ENCODE data around the gene PSMB5. TPM values are rescaled to one million over a fixed set of nuclear protein-coding genes. Genes with fewer than 3 reads are reported as not detected.
"Not testable (repeated sequence)": the region's sequence is repeated elsewhere in the genome, so short reads cannot be mapped to it uniquely, and the experiment has no call there.

The PSMB5 gene
- total RNA-seq, 4 donors from 2014 or later: 75.7 to 215 (median 113) TPM

DNA sequence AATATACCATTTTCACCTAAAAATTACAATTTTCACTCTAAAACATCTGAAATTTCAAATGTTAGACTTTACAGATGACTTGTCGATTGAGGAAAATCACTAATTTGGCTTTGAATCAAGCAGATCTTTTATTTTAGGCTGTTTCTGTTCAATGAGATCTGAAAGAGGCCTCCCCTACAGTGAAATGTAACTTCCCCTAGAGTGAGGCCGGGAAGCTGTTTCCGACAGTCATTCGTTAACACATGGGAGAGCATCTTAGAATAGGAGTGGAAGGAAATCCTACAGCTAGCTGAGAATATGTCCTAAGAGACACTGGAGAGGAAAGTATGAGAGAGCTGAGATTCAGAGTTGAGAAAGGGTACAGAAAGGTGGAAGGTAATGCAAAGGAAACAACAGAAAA is 19.1 kb downstream of the PSMB5 start:
- Histone ChIP-seq H3K4me3 (replicated peaks in 1 of 3) (no peak overlapping the region), H3K4me1 (no peaks in the 10 kb centered on the region), H3K27me3 (no peaks in the 10 kb centered on the region), H3K9me3 (no peaks in the 10 kb centered on the region), H3K36me3 (no peaks in the 10 kb centered on the region), H3K27ac (no peak overlapping the region)
- 83 to 88% methylated on average over 4 of the region's 4 CpGs for WGBS, 2 donors
- intact Hi-C loops (cut with DNase I): no loop called here
- TF ChIP-seq, protein P1, sequence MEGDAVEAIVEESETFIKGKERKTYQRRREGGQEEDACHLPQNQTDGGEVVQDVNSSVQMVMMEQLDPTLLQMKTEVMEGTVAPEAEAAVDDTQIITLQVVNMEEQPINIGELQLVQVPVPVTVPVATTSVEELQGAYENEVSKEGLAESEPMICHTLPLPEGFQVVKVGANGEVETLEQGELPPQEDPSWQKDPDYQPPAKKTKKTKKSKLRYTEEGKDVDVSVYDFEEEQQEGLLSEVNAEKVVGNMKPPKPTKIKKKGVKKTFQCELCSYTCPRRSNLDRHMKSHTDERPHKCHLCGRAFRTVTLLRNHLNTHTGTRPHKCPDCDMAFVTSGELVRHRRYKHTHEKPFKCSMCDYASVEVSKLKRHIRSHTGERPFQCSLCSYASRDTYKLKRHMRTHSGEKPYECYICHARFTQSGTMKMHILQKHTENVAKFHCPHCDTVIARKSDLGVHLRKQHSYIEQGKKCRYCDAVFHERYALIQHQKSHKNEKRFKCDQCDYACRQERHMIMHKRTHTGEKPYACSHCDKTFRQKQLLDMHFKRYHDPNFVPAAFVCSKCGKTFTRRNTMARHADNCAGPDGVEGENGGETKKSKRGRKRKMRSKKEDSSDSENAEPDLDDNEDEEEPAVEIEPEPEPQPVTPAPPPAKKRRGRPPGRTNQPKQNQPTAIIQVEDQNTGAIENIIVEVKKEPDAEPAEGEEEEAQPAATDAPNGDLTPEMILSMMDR (IDR thresholded peaks at IDR 0.05): no peak
- no peak for TF ChIP-seq POLR2A (IDR thresholded peaks at IDR 0.05)
- no peak for DNase-seq

DNA sequence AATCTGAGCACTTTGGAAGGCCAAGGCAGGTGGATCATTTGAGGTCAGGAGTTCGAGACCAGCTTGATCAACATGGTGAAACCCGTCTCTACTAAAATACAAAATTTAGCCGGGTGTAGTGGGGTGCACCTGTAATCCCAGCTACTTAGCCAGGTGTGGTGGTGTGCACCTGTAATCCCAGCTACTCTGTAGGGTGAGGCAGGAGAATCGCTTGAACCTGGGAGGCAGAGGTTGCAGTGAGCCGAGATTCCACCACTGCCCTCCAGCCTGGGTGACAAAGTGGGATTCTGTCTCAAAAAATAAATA is 21.0 kb downstream of the PSMB5 start:
- WGBS, 2 donors: 96 to 97% methylated on average over 5 of the region's 5 CpGs
- H3K36me3 ChIP-seq; H3K27ac ChIP-seq; H3K27me3 ChIP-seq; H3K4me3 ChIP-seq (replicated peaks in 1 of 3); H3K9me3 ChIP-seq; DNase-seq; H3K4me1 ChIP-seq; intact Hi-C loops (cut with DNase I): not testable (repeated sequence)

DNA sequence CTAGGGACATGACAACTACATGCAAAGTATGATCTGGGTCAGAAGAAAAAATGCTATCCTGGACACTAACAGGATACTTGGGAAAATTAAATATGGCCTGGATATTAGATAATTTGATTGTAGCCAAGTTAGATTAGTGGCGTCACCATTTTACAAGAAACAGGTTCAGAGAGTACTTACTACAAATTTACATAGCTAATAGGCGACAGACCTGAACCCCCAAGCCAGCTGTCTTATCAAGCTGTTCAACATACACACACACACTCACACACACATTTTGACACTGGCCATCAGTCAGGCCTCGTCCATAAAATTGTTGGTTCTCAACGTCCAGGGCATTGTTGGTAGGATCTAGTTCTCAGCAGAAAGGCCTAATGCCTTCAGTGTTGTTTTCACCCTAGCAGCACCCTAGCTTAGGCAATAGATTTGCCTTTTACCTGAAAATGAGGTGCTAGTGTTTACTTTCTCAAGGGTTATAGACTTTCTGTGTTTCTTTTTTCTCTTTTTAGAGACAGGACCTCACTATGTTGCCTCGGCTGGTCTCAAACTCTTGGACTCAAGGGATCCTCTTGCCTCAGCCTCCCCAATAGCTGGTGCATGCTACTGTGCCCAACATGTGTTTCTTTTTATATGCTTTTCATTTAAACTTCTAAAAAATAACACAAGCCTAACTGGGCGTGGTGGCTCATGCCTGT is 21.5 kb downstream of the PSMB5 start:
- intact Hi-C loops (cut with DNase I): no loop called here
- WGBS, 2 donors: 83 to 89% methylated on average over 6 of the region's 6 CpGs
- Histone ChIP-seq H3K4me3 (replicated peaks in 1 of 3) (no peak overlapping the region), H3K27me3 (no peaks in the 10 kb centered on the region), H3K4me1 (peaks cover 7 to 9% of the 10 kb centered on the region in 2 donors), H3K27ac (no peak overlapping the region), H3K36me3 (no peaks in the 10 kb centered on the region), H3K9me3 (no peaks in the 10 kb centered on the region)
- no peak for DNase-seq
- TF ChIP-seq, protein P1 (IDR thresholded peaks at IDR 0.05): no peak
- no peak for TF ChIP-seq POLR2A (IDR thresholded peaks at IDR 0.05)

DNA sequence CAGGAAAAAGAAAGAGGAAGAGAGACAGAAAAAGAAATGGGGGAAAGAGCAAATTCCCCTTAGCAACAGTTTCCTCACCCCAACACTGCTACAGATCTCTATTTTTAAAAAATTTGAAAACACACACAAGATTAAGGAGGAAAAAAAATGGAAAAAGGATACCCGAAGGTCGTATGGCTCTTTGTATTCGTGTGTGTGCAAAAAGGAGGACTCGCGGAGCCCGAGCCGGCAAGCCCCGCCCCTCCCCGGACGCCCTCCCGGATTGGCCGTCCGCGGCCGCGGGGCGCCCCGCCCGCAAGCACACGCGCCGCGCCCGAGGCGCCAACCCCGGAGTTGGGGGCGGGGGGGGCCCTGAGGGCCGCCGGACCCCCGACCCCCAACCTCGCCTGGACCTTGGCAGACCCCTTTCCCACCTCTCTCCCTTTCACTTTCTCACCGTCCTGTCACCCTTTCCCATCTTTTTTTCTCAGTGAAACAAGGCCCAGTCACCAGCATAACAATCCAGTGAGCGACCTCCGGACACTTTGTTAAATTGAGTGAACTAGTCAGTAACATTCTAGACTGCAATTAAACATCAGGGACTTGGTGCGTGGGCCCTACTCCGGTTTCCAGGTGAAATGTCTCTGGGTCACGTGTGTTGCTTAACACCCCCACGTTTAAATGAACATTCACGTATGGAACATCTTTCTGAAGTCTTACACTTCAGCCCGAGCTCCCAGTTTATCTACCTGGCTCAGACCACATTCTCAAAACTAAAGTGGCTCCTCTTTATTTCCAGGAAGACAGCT is 24.6 kb downstream of the PSMB5 start, which contains the start of gene C14orf93:
Gene C14orf93, minus strand, starts transcription at position 205 of the 788 bp plus-strand sequence. CDS start 11,120 bp downstream, outside the sequence.
- Histone ChIP-seq H3K36me3 (no peaks in the 10 kb centered on the region), H3K27ac (peak within 1 kb of the TSS; percentile 62 to 88 (median 85)), H3K4me3 (replicated peaks in 1 of 3) (peak within 1 kb of the TSS; percentile 18 to 44 (median 40)), H3K9me3 (no peaks in the 10 kb centered on the region), H3K4me1 (peaks cover 15 to 21% of the 10 kb centered on the region in 2 donors), H3K27me3 (no peaks in the 10 kb centered on the region)
- intact Hi-C loops (cut with DNase I): no loop called here
- DNase-seq: peak; percentile 83 to 84
- 2 to 3% methylated on average over 34 to 40 of the region's 40 CpGs for WGBS, 2 donors
- TF ChIP-seq, protein P1 (IDR thresholded peaks at IDR 0.05): no peak
- peak in 1 of 2 donors; percentile 65 for TF ChIP-seq POLR2A (IDR thresholded peaks at IDR 0.05)

DNA sequence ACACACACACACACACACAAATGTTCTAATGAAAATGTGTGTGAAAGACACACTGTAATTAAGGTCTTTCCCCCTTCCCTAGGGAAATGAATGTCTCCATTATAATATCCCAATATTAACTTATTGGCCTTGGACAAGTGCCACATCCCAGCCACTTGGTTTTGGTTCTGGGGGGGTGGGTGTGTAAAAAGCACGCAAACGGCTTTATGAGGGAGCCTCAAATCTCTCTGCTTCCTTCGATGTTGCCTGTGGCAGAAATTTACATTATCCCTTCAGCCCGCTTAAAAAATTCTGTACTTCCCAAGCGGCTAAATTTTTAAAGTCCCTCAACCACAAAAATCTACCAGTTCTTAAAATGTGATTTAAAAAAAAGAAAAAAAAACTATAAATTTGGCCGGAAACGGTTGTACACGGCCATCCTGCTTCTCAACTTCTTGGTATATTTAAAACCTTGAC is 25.2 kb downstream of the PSMB5 start:
- H3K27me3 ChIP-seq: no peaks in the 10 kb centered on the region
- no peak for DNase-seq
- TF ChIP-seq, protein P1 (IDR thresholded peaks at IDR 0.05): no peak
- TF ChIP-seq POLR2A (IDR thresholded peaks at IDR 0.05): no peak
- WGBS, 2 donors: 23 to 34% methylated on average over 8 of the region's 8 CpGs
- peak overlapping the region; percentile 62 to 88 (median 85) for H3K27ac ChIP-seq
- H3K9me3 ChIP-seq: no peaks in the 10 kb centered on the region
- H3K4me3 ChIP-seq (replicated peaks in 1 of 3): peak overlapping the region in 2 of 3 donors; percentile 18 to 40
- H3K36me3 ChIP-seq: no peaks in the 10 kb centered on the region
- intact Hi-C loops (cut with DNase I): no loop called here
- peaks cover 15 to 21% of the 10 kb centered on the region in 2 donors for H3K4me1 ChIP-seq
